Measurements from ENCODE around the gene MFSD2A. TPM values are rescaled to one million over a fixed set of nuclear protein-coding genes. Genes with fewer than 3 reads are reported as not detected.

Gene MFSD2A
- total RNA-seq, 2 donors from 2014 or later, result 5.8 to 13.1 TPM

GRCh38 chr1:39988618-39989343, 33.8 kb downstream of the MFSD2A start:
- no peak for ATAC-seq (ENCODE audit: insufficient number of reproducible peaks, low FRiP score, low read depth)
- no peak for DNase-seq (ENCODE audit: low spot score)
- H3K4me3 ChIP-seq, result no peak overlapping the region
- no peaks in the 10 kb centered on the region for H3K4me1 ChIP-seq (ENCODE audit: control insufficient read depth in 1 of 2, low read depth in 2 of 2)
- TF ChIP-seq, protein P1, sequence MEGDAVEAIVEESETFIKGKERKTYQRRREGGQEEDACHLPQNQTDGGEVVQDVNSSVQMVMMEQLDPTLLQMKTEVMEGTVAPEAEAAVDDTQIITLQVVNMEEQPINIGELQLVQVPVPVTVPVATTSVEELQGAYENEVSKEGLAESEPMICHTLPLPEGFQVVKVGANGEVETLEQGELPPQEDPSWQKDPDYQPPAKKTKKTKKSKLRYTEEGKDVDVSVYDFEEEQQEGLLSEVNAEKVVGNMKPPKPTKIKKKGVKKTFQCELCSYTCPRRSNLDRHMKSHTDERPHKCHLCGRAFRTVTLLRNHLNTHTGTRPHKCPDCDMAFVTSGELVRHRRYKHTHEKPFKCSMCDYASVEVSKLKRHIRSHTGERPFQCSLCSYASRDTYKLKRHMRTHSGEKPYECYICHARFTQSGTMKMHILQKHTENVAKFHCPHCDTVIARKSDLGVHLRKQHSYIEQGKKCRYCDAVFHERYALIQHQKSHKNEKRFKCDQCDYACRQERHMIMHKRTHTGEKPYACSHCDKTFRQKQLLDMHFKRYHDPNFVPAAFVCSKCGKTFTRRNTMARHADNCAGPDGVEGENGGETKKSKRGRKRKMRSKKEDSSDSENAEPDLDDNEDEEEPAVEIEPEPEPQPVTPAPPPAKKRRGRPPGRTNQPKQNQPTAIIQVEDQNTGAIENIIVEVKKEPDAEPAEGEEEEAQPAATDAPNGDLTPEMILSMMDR (IDR thresholded peaks at IDR 0.05), result no peak
- H3K36me3 ChIP-seq, result no peaks in the 10 kb centered on the region
- H3K9me3 ChIP-seq, result no peaks in the 10 kb centered on the region
- no peak overlapping the region for H3K27ac ChIP-seq
- no peaks in the 10 kb centered on the region for H3K27me3 ChIP-seq (replicated peaks; ENCODE audit: insufficient read depth)

DNA sequence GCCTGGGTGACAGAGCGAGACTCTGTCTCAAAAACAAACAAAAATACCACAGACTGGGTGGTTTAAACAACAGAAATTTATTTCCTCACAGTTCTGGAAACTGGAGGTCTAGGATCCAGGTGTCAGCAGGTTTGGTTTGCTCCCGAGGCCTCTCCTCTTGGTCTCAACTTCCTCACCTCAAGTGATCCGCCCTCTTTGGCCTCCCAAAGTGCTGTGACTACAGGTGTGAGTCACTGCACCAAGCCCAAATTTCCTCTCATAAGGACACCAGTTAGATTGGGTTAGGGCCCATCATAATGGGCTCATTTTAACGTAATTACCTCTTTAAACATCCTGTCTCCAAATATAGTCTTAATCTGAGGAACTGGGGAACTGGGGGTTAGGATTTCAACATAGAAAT, 35.5 kb downstream of the MFSD2A start:
- no peak for DNase-seq (ENCODE audit: low spot score)
- no peaks in the 10 kb centered on the region for H3K9me3 ChIP-seq
- no peak for ATAC-seq (ENCODE audit: insufficient number of reproducible peaks, low FRiP score, low read depth)
- H3K27ac ChIP-seq, result no peak overlapping the region
- H3K27me3 ChIP-seq (replicated peaks; ENCODE audit: insufficient read depth), result no peaks in the 10 kb centered on the region
- H3K4me3 ChIP-seq, result no peak overlapping the region
- H3K36me3 ChIP-seq, result no peaks in the 10 kb centered on the region
- no peaks in the 10 kb centered on the region for H3K4me1 ChIP-seq (ENCODE audit: control insufficient read depth in 1 of 2, low read depth in 2 of 2)
- TF ChIP-seq, protein P1 (IDR thresholded peaks at IDR 0.05), result no peak

GRCh38 chr1:39992234-39992633, 37.3 kb downstream of the MFSD2A start:
- Histone ChIP-seq H3K4me1 (ENCODE audit: control insufficient read depth in 1 of 2, low read depth in 2 of 2) (no peaks in the 10 kb centered on the region), H3K36me3 (no peaks in the 10 kb centered on the region), H3K27me3 (replicated peaks; ENCODE audit: insufficient read depth) (no peaks in the 10 kb centered on the region), H3K27ac (no peak overlapping the region), H3K4me3 (no peak overlapping the region), H3K9me3 (no peaks in the 10 kb centered on the region)
- TF ChIP-seq, protein P1 (IDR thresholded peaks at IDR 0.05), result no peak
- no peak for ATAC-seq (ENCODE audit: insufficient number of reproducible peaks, low FRiP score, low read depth)
- no peak for DNase-seq (ENCODE audit: low spot score)

DNA sequence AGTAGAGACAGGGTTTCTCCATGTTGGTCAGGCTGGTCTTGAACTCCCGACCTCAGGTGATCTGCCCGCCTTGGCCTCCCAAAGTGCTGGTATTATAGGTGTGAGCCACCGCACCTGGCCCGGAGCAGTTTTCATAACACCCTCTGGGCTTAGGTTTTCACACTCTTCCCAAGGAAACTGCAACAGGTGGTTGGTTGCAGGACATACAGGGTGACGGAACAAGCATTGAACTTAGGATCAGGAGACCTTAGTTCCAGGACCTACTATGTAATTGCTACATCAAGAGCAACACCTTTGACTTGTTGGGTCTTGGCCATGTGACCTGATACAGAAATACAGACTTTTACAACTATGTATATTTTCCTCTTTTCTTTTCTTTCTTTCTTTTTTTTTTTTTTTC, 37.9 kb downstream of the MFSD2A start:
- no peaks in the 10 kb centered on the region for H3K4me1 ChIP-seq (ENCODE audit: control insufficient read depth in 1 of 2, low read depth in 2 of 2)
- no peaks in the 10 kb centered on the region for H3K36me3 ChIP-seq
- no peak for ATAC-seq (ENCODE audit: insufficient number of reproducible peaks, low FRiP score, low read depth)
- TF ChIP-seq, protein P1 (IDR thresholded peaks at IDR 0.05), result no peak
- no peaks in the 10 kb centered on the region for H3K27me3 ChIP-seq (replicated peaks; ENCODE audit: insufficient read depth)
- no peak overlapping the region for H3K27ac ChIP-seq
- no peak for DNase-seq (ENCODE audit: low spot score)
- H3K4me3 ChIP-seq, result no peak overlapping the region
- H3K9me3 ChIP-seq, result no peaks in the 10 kb centered on the region

DNA sequence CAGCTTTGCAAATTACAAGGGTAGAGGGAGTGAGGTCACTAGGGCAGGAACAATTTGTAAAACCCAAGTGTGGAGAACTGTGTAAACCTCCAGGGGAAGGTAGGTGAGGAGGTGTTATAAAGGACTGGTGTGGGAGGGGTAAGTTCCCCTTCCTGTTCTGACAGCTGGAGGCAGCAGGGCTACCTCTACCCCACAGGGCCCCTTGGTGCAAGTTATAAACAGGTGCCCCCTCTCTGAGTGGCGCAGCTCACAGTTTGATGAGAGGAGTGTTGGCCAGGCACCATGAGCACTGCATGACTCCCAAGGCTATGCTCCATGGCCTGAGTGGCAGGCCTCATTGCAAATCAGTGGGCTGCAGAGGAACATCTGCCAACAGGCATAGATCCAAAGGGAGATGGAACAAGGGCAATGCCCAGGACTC, 41.0 kb downstream of the MFSD2A start:
- no peaks in the 10 kb centered on the region for H3K4me1 ChIP-seq (ENCODE audit: control insufficient read depth in 1 of 2, low read depth in 2 of 2)
- no peaks in the 10 kb centered on the region for H3K36me3 ChIP-seq
- H3K9me3 ChIP-seq, result no peaks in the 10 kb centered on the region
- TF ChIP-seq, protein P1 (IDR thresholded peaks at IDR 0.05), result no peak
- no peak for ATAC-seq (ENCODE audit: insufficient number of reproducible peaks, low FRiP score, low read depth)
- no peaks in the 10 kb centered on the region for H3K27me3 ChIP-seq (replicated peaks; ENCODE audit: insufficient read depth)
- H3K27ac ChIP-seq, result no peak overlapping the region
- no peak overlapping the region for H3K4me3 ChIP-seq
- no peak for DNase-seq (ENCODE audit: low spot score)

Data from thoracic aorta (tissue), 2 donors.